A375 (cell line): Measurements from ENCODE around the gene SORL1. TPM values are rescaled to one million over a fixed set of nuclear protein-coding genes. Genes with fewer than 3 reads are reported as not detected.

ENCODE experiments used
- total RNA-seq: library from RNA; depleted of rRNA; stranded (reverse); fragments of >200 nt; shearing (Covaris generic); gene quantifications from 2 replicates; pipeline ENCODE4 v1.2.3, GENCODE V29; 2014; rRNA removed

SORL1 gene, protein sequence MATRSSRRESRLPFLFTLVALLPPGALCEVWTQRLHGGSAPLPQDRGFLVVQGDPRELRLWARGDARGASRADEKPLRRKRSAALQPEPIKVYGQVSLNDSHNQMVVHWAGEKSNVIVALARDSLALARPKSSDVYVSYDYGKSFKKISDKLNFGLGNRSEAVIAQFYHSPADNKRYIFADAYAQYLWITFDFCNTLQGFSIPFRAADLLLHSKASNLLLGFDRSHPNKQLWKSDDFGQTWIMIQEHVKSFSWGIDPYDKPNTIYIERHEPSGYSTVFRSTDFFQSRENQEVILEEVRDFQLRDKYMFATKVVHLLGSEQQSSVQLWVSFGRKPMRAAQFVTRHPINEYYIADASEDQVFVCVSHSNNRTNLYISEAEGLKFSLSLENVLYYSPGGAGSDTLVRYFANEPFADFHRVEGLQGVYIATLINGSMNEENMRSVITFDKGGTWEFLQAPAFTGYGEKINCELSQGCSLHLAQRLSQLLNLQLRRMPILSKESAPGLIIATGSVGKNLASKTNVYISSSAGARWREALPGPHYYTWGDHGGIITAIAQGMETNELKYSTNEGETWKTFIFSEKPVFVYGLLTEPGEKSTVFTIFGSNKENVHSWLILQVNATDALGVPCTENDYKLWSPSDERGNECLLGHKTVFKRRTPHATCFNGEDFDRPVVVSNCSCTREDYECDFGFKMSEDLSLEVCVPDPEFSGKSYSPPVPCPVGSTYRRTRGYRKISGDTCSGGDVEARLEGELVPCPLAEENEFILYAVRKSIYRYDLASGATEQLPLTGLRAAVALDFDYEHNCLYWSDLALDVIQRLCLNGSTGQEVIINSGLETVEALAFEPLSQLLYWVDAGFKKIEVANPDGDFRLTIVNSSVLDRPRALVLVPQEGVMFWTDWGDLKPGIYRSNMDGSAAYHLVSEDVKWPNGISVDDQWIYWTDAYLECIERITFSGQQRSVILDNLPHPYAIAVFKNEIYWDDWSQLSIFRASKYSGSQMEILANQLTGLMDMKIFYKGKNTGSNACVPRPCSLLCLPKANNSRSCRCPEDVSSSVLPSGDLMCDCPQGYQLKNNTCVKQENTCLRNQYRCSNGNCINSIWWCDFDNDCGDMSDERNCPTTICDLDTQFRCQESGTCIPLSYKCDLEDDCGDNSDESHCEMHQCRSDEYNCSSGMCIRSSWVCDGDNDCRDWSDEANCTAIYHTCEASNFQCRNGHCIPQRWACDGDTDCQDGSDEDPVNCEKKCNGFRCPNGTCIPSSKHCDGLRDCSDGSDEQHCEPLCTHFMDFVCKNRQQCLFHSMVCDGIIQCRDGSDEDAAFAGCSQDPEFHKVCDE (N-terminal part only)
- 0.69 and 1.2 TPM in 2 replicates for total RNA-seq

DNA sequence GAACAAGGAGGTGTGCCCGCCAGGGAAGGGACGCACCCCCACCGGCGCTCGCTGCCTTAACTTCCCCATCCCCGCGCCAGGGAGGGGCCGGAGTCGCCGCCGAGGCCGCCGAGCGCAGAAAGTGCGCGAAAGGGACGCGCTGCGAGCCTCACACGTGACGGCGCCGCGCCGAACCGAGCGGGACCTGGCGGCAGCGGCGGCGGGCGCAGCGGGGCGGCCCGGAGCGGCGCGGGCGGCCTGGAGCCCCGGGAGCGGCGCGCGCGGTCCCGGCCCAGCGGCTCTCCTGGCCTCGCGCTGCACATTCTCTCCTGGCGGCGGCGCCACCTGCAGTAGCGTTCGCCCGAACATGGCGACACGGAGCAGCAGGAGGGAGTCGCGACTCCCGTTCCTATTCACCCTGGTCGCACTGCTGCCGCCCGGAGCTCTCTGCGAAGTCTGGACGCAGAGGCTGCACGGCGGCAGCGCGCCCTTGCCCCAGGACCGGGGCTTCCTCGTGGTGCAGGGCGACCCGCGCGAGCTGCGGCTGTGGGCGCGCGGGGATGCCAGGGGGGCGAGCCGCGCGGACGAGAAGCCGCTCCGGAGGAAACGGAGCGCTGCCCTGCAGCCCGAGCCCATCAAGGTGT is at the start of gene SORL1:
SORL1 (plus strand) TSS at position 329 of the 623 bp plus-strand sequence; CDS start at position 347, 18 bp downstream.

DNA sequence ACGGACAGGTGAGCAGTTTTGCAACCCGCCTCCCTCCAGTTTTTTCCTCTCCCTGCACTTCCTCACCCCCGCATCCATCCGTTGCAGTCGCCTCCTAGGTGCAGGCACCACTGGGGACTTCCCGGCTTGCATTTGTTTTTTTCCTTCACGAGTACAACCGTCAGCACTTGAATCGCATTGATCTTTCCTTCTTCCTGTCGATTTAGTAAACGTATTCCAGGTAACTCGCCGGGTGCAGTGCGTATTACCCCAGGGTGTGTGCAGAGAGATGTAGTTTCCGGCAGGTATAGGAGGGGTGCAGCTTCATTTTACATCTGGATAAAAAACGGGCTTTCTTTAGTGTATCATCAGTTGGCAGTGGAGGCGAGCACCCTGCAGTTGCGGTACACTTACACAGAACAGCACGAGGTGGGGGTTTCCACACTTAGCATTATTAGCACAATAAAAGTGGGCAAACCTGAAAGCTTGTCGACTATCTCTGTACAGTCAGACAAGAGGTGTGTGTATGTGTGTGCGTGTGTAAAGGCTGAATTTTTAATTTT is 566 bp downstream of the SORL1 start, which contains the start of gene SORL1-AS1:
SORL1-AS1 (minus strand) TSS at position 359 of the 542 bp plus-strand sequence.

Other genes starting within 250 kb of the SORL1 start
- gene SC5D, start 159.5 kb upstream of the SORL1 start, total RNA-seq, result 13.0 and 14.3 TPM in 2 replicates